GM19023 (cell line): Measurements from ENCODE around the gene ASTN2.
"Not testable (repeated sequence)": the region's sequence is repeated elsewhere in the genome, so short reads cannot be mapped to it uniquely, and the experiment has no call there.

Experiments used
- ATAC-seq: cut with Tn5 transposase; IDR thresholded peaks from one replicate; pipeline ENCODE4 v1.9.1; 2021; ENCODE audit warnings: mild to moderate bottlenecking, moderate library complexity; ENCODE audit not compliant: unreplicated experiment

Gene ASTN2

DNA sequence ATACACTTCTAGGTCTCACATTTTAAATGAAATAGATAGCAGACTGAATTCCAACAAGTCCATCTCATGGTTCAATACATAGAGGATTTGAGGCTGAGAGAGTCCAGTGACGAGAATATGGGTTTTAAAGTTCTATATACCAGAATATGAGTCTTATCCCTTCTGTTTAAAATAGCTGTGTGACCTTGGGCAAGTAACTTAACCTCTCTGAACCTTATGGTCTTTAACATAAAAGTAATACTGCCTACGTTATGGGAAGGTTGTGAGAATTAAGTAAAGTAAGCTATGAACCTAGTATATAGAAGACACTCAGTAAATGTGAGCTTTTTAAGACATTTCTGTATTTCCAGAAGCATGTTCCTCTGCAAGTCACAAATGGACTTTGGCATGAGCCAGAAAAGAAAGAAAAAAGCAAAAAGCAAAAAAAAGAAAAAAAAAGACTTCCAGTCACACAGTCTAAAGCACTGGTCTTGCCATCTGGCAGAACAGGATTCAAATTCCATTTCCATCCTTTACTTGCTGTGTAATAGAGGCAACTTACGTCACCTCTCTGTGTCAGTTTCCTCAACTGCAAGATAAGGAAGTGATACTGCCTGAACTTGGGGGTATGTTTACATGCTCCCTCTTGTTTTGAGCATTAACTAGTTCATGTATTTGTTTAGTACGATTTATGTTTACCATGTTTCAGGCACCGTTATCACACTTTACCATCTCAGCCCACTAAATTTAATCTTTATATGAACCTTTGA is 479.5 kb downstream of the ASTN2 start:
- no peak for ATAC-seq

GRCh38 chr9:116934131-116934530 is 480.7 kb downstream of the ASTN2 start:
- no peak for ATAC-seq

- ATAC-seq, result no peak
These were observed 481.6 kb downstream of the ASTN2 start for GRCh38 chr9:116933251-116933650.

- ATAC-seq, result no peak
These were observed 485.2 kb downstream of the ASTN2 start for GRCh38 chr9:116929621-116930020.

DNA sequence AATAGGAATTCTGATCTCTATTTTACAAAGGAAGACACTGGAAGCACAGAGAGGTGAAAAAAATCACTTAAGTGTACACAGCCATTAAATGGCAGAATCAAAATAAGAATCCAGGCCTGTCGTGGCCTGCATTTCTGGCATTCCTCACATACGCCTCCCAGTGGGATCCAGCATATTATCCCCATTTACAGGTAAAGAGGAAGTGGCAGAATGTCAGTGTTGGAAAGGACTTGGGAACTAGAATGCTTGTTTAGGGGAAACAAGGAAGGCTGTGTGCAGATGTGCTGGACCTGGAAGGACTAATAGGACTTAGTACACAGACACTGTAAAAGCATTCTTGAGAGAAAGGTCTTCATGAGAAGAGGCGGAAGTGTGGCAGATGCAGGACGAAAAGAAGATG is 486.0 kb downstream of the ASTN2 start:
- no peak for ATAC-seq

- no peak for ATAC-seq
These were observed 486.6 kb downstream of the ASTN2 start for GRCh38 chr9:116928289-116928688.

GRCh38 chr9:116927726-116928125 is 487.1 kb downstream of the ASTN2 start:
- ATAC-seq, result no peak

DNA sequence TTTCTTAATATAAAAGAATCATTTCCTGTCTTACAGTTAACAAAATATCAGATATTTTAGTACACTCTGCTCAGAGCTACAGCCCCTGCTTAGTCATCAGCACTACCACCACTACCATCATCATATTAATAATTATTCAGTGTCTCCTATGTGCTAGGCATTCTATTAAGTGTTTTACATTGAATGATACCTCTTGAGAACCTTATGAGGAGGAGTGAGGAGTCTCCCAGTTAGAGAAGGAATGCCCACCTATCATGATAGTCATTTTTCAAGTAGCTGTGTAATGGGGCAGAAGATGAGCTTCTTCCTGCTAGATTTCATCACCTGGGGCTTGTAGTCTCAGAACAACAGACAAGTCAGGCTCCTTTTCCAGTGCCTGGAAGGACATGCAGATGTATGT is 489.7 kb downstream of the ASTN2 start:
- no peak for ATAC-seq

DNA sequence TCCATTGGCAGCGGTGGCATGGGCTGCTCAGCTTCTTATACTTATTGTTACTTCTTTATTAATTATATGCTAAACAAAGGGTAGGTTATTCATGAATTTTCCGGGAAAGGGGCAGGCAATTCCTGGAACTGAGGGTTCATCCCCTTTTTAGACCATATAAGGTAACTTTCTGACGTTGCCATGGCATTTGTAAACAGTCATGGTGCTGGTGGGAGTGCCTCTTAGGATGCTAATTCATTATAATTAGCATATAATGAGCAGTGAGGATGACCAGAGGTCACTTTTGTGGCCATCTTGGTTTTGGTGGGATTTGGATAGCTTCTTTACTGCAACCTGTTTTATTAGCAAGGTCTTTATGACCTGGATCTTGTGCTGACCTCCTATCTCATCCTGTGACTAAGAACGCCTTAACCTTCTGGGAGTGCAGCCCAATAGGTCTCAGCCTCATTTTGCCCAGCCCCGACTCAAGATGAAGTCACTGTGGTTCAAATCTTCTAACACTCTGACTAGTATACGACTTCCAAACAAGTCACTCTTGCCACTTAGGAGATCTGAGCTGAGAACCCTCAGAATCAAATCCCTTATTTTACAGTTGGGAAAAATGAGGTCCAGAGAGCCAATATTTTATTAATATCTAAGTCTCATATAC is 490.3 kb downstream of the ASTN2 start:
- ATAC-seq, result no peak

GRCh38 chr9:116917895-116918508 is 496.9 kb downstream of the ASTN2 start:
- ATAC-seq, result not testable (repeated sequence)

GRCh38 chr9:116913536-116913935 is 501.3 kb downstream of the ASTN2 start:
- ATAC-seq, result no peak

DNA sequence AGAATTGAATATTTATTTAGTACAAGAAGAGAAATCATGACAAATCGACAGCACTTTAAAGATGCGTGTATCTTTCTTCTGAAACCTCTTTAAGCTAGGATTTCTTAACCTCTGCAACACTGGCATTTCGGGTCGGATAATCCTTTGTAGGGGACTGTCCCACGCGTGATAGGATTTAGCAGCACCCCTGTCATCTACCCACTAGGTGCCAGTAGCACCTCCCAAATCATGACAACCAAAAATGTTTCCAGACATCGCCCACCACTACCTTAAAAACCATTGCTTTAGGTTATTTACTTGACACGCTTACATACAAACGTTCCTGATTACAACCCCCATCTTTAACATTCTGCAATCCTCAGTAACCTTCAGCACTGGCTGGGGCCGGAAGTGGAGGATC is 504.7 kb downstream of the ASTN2 start:
- no peak for ATAC-seq

DNA sequence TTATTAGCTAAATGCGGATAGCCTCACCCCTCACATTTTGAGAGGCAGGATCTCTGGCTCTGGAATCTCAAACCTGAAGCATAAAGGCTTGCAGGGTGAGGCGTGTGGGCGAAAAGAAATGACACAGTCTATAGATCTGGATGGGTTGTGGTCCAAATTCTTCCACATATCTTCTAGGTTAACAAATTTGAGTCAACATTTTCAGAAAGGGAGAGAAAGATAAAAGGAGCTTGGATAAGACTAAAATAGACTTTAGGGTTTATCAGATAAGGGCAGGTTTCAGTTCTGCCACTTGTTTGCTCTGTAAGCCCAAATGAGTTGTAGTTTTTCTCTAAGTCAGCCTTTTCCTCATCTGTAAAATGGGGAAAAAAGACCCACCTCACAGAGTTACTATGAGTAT is 506.9 kb downstream of the ASTN2 start:
- no peak for ATAC-seq

DNA sequence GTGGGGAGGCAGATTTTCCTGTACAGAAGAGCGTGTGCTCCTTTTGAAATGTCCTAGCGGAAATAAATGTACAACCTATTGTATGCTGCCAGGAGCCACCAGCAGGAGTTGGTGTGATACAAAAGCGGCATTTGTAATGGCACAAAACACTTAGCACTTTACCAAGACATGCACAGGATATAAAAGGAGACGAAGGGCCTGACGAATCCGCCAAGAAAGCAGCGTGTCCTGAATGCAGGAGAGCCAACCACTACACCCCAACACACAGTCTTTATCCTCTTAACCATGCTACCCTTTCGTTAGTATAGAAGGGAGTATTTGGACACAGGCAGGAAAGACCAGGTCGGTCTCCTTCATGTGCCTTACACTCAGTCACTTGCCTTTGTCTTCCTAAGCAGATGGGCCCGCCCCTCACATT is 509.7 kb downstream of the ASTN2 start:
- ATAC-seq, result no peak

DNA sequence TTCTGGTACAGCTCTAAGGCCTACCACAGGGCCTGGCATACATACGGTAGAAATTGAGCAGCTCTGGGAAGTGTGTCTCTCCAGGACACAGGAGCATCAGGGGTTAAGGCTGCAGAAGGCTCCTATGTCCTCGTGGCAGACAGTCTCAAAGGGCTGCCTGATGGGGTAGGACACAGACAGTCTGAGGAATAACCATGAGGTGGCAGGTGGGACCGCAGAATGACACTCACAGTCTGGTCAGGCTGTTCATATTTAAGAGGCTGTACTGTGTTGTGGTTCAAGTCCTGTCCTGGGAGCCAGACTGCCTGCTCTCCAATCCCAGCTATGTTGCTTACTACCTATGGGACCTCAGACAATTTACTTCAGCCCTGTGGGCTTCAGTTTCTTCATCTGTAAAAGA is 510.7 kb downstream of the ASTN2 start:
- ATAC-seq, result no peak

GRCh38 chr9:116901260-116901659 is 513.6 kb downstream of the ASTN2 start:
- no peak for ATAC-seq

- ATAC-seq, result no peak
These were observed 514.3 kb downstream of the ASTN2 start for GRCh38 chr9:116900543-116900942.

DNA sequence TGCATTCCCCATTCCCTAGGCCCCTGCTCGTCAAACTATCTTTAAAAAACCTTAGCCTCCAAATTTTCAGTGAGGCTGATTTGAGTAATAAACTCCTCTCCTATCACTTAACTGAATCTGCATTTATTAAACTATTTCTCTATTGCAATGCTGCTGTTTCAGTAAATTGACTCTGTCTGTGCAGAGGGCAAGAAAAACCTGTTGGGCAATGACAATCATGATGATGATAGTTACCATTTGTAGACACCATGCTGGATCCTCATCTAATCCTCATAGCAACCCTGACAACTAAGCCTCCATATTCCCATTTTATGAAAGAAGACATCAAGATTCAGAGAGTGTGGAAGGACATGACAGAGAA is 514.9 kb downstream of the ASTN2 start:
- no peak for ATAC-seq

GRCh38 chr9:116899337-116900006 is 515.4 kb downstream of the ASTN2 start:
- no peak for ATAC-seq

- ATAC-seq, result not testable (repeated sequence)
These were observed 516.7 kb downstream of the ASTN2 start for GRCh38 chr9:116898131-116898530.

DNA sequence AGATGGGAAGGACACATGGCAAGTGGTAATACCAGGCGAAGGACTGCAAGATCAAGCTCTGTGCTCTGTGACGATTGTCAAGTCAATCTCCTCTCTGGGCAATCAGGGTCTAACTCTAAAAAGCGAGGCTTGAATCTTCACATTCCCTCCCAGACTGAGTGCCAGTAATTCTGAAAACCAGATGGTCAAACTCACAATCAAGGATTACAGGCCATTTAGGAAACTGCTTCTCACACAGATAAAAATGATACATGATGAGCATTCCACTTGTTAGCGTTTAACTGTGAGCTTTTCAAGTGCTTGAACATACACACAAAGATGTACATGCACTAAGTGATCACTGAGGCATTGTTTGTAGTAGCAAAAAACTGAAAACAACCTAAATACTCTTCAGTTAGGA is 517.7 kb downstream of the ASTN2 start:
- no peak for ATAC-seq

DNA sequence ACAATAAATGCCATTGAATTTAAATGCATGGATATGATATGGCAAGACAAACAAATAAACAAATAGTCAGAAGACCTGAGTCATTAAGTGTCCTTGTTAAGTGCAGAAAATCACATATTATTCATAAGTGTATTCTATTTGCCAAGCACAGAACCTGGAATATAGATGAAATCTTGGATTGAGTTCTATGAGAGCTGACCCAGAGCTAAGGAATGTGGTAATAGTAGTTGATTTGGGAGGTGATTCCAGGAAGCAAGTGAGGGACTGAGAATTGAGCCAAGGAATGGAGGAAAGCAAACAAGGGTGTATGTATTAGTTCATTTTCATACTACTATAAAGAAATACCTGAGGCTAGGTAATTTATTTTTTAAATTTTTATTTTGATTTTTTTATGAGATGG is 518.9 kb downstream of the ASTN2 start:
- ATAC-seq, result no peak
